GM19240 (cell line): ENCODE results near the gene NUDT21.
A peak's percentile ranks its signal among the peaks of the same experiment; 100 is the strongest.

Experiments used
- DNase-seq: peaks from one replicate; pipeline ENCODE4 v3.0.0; 2011; ENCODE audit warnings: low spot score; ENCODE audit not compliant: insufficient read length

Gene NUDT21

GRCh38 chr16:56462064-56462796, 11.1 kb upstream of the NUDT21 start:
- DNase-seq, result no peak

GRCh38 chr16:56460101-56460500, 9.0 kb upstream of the NUDT21 start:
- DNase-seq, result no peak

- DNase-seq, result no peak
Observed at GRCh38 chr16:56457927-56458470, 6.9 kb upstream of the NUDT21 start.

GRCh38 chr16:56451753-56452689, 889 bp upstream of the NUDT21 start:
- DNase-seq, result peak; percentile 15

- DNase-seq, result no peak
Observed at GRCh38 chr16:56450275-56450985, 702 bp downstream of the NUDT21 start.

- no peak for DNase-seq
Observed at GRCh38 chr16:56448005-56448404, 3.1 kb downstream of the NUDT21 start.

- DNase-seq, result no peak
Observed at GRCh38 chr16:56447286-56447685, 3.8 kb downstream of the NUDT21 start.

GRCh38 chr16:56438038-56438437, 13.1 kb downstream of the NUDT21 start:
- no peak for DNase-seq

- DNase-seq, result no peak
Observed at GRCh38 chr16:56436258-56436657, 14.9 kb downstream of the NUDT21 start.

- DNase-seq, result no peak
Observed at GRCh38 chr16:56428091-56428490, 23.0 kb downstream of the NUDT21 start.

- no peak for DNase-seq
Observed at GRCh38 chr16:56426585-56426984, 24.5 kb downstream of the NUDT21 start.

- peak; percentile 55 for DNase-seq
Observed at GRCh38 chr16:56425439-56425832, 25.7 kb downstream of the NUDT21 start, which contains the start of gene AMFR. Gene AMFR (minus strand): TSS chr16:56425545. CDS start chr16:56425327, 218 bp downstream.

GRCh38 chr16:56424791-56425438, 26.2 kb downstream of the NUDT21 start:
- DNase-seq, result no peak

- no peak for DNase-seq
Observed at GRCh38 chr16:56424404-56424764, 26.7 kb downstream of the NUDT21 start.

- no peak for DNase-seq
Observed at GRCh38 chr16:56423584-56424403, 27.3 kb downstream of the NUDT21 start.

- no peak for DNase-seq
Observed at GRCh38 chr16:56422896-56423441, 28.2 kb downstream of the NUDT21 start.

GRCh38 chr16:56421976-56422669, 29.0 kb downstream of the NUDT21 start:
- no peak for DNase-seq

GRCh38 chr16:56421313-56421712, 29.8 kb downstream of the NUDT21 start:
- DNase-seq, result no peak

- DNase-seq, result no peak
Observed at GRCh38 chr16:56420613-56421012, 30.5 kb downstream of the NUDT21 start.
